ENCODE results near the gene TARP.
"Not testable (repeated sequence)": the region's sequence is repeated elsewhere in the genome, so short reads cannot be mapped to it uniquely, and the experiment has no call there.

TARP gene

DNA sequence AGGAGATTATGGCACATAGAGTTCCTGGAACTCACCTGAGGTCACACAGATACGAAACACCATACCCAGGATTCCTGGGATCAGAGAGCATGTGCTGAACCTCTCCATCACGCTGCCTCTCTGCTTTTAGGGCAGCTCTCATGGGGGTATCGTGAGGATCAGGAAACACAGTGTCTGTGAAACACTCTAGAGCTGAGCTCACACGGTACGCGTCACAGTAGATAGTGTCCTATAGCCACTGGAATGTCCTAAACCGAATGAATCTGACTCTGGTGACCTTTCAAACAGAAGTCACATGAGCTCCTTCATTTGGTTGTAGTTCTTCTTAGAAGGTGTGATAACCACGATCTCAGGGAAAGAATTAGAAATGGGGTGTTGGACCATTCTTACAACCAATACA is 14.3 kb downstream of the TARP start:
- DNase-seq, result not testable (repeated sequence)

DNA sequence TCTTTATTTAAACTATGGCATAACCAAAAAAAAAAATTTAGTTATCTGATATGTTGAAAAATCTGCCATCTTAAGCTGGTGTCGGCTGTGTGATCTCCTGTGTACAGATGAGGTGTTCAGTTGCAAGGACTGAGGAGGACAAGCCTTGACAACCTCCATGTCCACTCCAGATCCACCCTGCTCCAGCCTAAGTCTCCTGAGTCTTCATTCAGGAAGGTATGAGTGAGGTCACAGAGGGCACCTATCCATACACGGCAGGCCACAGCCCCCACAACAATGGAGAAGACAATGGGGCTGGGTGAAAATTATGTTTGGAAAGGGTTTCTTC is 16.1 kb downstream of the TARP start:
- no peak for DNase-seq

DNA sequence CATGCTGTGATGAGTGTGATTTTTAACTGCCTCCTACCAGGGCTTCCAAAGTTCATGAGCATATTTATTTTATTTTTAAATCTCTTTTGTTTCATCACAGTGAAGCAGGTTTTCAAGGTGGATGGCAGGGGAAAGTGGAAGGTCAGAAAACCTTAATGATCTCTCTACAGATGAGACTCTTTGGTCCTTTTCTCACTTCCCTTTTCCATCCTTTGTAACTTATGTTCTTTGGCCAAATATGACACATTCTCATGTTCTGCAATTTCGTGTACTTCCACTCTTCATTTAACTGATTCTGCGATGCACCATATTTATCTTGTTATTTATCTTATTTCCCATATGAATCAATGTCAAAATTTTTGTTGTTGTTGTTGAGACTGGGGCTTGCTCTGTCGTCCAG is 23.6 kb downstream of the TARP start:
- DNase-seq, result not testable (repeated sequence)

DNA sequence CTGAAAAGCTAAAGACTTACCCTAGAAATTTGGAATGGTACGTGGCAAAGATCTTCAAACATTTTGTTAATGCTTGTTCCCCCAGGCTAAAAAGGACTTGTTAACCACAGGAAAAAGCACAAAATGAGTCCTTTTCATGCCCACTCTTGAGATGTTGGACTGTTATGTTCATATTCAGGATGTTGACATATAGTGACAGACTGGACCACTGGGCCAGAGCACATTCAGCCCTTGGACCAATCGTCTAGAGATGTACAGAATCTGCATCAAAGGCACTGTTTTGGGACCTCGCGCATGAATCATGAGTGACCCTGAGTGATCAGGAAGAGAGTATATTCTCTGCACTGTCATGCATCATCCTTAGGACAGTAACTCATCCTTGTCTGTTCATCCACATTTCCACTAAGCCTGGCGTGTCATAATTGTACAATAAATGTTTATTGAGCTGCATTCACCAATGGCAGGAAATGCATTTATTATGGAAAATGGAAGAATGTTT is 25.3 kb downstream of the TARP start:
- DNase-seq, result no peak

DNA sequence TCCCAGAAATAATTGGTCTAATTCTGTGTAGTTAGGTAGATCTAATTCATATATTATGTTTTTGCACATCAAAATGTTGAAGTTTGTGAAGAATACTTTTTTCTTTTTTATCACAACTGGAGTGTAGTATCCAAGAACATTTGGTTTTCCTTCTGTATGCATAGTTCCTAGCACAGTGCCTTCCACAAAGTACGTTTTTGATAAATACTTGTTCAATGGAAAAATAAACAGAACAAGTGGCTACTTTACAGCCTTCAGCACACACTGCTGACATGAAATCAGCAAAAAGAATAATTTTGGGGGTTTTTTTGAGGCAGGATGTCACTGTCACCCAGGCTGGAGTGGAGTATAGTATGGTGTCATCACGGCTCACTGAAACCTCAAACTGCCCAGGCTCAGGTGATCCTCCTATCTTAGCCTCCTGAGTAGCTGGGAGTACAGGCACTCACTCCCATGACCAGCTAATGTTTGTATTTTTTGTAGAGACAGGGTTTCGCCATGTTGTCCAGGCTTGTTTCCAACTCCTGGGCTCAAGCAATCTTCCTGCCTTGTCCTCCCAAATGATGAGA is 27.9 kb downstream of the TARP start:
- no peak for DNase-seq

DNA sequence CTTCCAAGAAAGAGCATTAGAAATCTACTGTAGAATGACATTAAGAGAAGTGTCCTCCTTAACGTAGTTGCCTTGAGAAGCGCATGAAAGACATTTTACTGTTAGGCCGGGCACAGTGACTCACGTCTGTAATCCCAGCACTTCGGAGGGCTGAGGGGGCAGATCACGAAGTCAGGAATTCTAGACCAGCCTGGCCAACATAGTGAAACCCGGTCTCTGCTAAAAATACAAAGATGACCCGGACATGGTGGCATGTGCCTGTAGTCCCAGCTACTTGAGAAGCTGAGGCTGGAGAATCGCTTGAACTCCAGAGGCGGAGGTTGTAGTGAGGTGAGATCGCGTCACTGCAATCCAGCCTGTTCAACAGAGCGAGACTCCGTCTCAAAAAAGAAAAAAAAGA is 28.9 kb downstream of the TARP start:
- no peak for DNase-seq

DNA sequence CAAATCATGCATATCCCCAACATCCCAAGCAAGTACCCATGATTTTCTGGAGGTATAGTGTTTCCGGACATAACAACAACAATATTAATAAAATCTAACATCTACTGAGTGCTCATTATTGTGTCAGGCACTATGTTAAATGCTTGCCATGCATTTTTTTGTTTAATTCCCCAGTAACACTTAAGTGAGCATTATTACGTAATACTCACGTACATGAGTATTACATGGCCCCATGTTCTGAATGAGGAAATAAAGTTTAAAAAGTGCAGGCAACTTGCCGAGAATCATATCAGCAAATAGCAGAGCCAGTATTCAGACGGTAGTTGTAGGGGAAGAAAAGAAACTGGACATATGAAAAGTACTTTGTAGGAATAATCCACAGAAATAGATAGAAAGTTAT is 30.1 kb downstream of the TARP start:
- not testable (repeated sequence) for DNase-seq

DNA sequence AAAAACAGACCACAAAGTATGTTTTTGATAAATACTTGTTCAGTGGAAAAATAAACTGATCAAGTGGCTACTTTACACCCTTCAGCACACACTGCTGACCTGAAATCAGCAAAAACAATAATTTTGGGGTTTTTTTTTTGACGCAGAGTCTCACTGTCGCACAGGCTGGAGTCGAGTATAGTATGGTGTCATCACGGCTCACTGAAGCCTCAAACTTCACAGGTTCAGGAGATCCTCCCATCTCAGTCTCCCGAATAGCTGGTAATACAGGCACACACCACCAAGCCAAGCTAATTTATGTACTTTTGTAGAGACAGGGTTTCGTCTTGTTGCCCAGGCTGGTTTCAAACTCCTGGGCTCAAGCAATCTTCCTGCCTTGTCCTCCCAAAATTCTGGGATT is 30.6 kb downstream of the TARP start:
- no peak for DNase-seq

DNA sequence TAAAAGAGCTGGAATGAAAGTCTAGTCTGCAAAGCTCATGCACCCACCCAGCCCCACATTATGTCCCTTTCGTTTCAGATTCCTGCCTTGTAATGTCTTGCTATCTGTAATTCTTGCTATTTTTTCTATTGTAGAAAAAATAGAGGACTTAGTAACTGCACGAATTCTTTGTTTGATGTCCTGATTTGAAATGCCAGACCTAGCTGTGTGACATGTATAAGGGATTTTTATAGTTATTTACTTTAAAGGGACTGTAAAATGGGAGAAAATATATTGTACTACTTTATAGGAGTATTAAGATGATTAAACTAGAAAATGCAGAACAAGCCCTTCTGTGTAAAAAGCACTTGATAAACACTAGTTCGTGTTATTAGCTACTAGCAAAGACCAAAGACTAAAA is 32.4 kb downstream of the TARP start:
- DNase-seq, result no peak

DNA sequence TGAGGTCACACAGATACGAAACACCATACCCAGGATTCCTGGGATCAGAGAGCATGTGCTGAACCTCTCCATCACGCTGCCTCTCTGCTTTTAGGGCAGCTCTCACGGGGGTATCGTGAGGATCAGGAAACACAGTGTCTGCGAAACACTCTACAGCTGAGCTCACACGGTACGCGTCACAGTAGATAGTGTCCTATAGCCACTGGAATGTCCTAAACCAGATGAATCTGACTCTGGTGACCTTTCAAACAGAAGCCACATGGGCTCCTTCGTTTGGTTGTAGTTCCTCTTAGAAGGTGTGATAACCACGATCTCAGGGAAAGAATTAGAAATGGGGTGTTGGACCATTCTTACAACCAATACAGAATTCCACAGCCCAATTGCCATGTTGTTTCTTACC is 34.3 kb downstream of the TARP start:
- DNase-seq, result not testable (repeated sequence)

DNA sequence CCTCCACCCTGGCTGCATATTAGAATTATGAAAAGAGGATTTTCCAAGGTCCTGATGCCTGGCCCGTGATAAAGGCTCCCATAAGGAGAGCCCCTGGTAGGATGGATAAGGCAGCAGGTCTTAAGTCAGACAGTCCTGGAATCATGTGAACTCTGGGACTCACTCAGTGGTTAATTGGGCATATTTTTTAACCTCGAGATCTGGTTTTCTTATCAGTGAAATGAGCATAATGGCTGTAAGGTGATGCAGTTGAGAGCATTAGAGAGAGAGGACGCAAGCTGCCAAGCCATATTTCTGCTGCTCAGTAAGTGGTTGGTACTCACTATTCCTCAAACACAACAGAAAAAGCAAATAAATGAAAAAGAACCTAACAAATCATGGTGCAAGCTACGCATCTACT is 37.8 kb downstream of the TARP start:
- DNase-seq, result no peak

DNA sequence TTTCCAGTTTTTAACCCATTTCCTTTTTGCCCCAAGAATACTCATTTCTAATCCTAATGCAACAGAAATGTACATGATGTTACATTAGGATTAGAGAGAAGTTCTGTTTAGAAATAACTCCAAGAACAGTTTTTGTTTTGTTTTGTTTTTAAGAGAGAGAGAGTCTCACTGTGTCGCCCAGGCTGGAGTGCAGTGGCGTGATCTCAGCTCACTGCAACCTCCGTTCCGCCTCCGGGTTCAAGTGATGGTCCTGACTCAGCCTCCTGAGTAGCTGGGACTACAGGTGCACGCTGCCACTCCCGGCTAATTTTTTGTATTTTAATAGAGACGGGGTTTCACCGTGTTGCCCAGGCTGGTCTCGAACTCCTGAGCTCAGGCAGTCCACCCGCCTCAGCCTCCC is 38.7 kb downstream of the TARP start:
- not testable (repeated sequence) for DNase-seq

DNA sequence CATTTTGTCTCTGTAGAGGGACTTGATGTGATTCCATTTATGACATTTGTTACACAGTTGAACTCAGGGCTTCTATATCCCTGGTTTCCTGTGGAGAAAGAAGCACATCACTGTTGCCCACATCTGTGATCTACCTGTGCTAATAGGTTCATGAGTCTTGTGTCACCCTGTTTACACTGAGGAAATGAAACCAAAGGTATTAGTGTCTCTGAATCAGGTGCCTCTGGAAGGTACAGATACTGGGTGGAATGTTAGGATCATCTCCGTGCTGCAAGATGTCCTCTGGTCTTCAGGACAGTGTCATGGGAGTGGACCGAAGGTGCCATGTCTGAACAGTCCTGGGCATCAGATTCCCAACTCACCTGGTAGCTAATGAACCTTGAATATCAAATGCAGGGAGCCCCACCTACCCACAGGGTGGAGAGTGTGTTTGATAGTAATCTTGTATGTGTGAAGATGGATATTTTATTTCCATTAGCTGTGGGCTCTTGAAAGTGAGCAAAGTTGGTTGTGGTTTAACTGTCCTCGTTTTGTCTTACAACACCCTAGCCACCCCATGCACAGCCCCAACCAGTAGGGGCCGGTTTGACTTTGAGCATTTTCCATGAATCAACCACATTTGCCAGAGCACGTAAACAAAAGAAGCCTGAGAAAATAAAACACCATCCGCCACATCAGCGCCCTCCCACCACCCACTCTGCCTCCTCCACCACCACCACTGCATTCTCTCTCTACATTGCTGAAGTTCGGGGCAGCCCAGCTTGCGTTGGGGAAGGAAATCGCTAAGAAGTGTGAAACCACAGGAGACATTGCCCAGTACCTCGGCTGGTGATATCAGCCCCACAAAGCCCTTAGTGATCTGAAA is 40.7 kb downstream of the TARP start:
- DNase-seq, result no peak

DNA sequence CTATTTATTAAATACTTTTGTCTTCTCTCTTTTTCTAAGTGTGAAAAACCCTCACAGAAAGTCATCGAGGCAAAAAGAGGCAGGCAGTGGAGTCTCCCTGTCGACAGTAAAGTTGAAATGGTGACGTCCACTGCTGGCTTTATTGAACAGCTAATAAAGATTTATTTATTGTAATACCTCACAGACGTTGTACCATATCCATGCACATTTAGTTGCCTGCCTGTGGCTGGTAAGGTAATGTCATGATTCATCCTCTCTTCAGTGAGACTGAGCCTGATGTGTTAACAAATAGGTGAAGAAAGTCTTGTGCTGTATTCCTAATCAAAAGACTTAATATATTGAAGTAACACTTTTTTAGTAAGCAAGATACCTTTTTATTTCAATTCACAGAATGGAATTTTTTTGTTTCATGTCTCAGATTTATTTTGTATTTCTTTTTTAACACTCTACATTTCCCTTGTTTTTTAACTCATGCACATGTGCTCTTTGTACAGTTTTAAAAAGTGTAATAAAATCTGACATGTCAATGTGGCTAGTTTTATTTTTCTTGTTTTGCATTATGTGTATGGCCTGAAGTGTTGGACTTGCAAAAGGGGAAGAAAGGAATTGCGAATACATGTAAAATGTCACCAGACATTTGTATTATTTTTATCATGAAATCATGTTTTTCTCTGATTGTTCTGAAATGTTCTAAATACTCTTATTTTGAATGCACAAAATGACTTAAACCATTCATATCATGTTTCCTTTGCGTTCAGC is 43.4 kb downstream of the TARP start:
- DNase-seq, result no peak

DNA sequence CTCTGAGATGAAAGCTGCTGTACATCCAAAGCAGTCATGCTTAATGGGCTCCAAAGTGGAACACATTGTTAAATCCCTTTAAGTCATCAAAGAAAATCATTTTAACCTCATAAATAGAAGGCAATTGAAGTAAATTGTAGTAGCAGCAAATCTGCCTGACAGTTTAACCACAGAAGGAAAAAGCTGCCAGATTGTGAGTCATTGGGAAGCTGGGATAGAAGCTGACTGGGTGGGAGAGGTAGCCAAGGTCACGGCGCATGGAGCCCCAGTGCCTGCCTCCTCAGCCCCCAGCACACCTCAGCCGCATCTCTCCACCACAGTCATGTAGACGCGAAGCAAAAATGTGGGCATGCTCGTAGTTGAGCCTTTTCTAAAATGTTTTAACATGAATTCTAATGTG is 44.0 kb downstream of the TARP start:
- DNase-seq, result no peak

DNA sequence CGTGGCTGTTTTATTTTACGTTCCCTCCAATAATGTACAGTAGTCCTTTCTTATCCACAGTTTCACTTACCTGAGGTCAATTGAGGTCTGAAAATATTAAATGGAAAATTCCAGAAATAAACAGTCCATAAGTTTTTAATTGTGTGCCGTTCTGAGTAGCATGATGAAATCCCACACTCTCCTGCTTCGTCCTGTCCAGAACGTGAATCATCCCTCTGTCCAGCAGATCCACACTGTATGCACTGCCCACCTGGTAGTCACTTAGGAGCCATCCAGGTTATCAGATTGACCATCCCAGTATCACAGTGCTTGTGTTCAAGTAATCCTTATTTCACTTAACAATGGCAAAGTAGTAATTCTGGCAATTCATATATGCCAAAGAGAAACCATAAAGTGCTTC is 49.0 kb downstream of the TARP start:
- no peak for DNase-seq

DNA sequence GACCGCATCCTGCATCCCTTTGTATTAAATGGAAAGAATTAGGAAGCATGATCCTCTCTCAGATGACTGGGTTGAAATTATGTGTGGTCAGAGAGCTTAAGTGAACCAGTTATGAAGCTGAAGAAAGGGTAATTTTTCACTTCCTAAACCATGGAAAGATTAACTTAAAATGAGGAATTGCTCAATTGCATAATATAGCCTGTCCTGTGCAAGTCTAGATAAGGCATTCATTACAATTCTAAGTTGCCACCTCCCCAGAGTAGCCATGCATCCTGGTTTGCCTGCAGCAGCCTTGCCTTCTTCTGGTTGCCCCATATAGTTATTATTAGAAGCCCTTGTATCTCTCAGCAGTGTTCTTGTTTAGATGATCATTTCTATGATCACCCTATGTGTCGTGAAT is 50.1 kb downstream of the TARP start:
- DNase-seq, result no peak

DNA sequence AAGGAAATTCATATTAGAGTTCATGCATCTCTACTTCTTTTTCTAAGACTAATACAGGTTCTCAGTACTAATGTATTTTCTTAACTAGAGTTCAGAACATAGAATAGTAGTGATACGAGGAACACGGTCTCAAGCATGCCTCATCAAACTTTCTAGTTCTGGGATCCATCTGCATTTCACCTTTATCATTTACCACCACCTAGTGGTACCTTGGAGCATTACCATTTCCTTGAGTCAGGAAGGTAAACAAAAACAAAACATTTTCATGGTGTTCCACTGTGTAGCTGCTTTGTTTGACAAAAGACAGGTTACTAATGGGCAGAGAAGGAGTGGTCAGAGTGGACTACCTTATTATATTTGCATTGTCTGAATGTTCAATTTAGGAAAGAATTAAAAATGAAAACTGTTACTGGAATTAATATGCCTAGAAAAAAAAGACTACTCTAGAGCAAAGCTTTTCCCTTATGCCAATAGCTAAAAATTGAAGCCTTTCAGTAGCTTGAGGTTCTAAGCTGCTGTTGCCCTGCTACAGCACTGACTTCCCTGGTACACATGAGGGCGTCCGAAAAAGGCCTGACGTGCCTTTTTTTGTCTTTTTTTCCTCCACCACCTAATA is 50.8 kb downstream of the TARP start:
- no peak for DNase-seq

DNA sequence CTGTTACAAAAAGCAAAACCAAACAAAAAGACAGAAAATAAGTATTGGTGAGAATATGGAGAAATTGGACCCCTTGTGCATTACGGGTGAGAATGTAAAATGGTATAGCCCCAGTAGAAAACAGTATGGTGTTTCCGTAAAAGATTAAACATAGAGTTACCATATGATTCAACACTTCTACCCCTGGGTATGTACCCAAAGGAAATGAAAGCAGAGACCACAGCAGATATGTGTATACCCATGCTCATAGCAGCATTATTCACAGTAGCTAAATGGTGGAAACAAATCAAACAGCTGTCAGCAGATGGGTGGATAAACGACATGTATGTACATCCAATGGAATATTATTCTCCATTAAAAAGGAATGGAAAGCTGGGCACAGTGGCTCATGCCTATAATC is 53.0 kb downstream of the TARP start:
- DNase-seq, result no peak

DNA sequence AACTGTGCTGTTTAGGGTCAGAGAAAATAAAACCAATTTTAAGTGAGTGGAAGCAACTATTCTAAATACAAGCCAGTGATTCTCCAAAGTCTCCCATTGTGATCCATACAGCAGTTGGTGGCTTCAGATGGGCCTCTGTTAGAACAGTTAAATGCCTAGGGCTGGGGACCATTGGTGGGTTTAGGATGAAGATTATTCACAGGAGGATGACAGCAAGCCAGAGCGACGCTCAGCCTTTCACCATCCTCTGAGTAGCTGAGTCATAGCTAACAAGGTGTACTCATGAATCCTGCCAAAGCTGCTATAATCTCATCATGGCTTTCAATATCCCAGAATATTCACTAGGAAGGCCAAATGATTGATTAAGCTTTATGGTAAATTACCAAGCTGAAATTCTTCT is 55.8 kb downstream of the TARP start:
- no peak for DNase-seq

DNA sequence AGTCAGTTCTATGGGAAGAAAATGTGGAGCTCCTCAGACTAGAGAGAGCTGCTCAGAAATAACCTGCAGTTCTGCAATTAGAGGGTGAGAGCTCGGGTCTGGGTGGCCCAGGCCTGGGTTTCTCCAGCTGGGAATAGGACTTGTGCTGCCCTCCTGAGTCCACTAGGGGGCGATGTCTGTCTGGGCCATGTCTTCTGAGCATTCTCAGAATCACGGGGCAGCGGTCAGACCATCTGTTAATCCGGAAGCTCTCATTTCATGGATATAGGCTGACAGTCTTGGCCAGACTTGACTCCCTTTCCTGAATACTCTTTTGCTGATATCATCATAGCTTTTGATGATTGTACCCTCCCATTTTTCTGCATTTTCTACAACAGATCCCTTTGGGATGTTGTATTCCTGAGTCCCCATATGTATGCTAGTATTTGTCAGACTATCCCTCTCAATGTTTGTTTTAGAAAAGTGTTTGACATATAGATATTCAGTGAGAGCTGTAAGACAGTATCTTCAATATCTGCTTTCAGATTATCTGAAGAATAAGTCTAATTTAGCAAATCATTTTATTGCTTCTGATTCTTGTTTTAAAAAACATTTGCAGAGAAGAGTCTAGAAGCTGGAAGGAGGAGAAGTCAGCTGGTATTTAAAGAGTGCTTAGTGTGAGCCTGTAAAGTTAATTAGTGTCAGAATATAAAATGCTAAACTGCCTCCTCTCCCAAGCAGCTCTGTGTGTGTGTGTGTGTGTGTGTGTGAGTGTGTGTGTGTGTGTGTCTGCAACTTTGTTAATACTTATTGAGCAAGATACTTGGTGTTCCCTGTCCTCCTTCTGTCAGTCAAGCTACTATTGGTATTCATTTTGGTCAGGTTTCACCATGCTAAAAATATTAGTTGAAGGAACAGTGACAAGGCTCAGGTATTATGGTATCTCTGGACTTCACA is 57.4 kb downstream of the TARP start:
- DNase-seq, result no peak

DNA sequence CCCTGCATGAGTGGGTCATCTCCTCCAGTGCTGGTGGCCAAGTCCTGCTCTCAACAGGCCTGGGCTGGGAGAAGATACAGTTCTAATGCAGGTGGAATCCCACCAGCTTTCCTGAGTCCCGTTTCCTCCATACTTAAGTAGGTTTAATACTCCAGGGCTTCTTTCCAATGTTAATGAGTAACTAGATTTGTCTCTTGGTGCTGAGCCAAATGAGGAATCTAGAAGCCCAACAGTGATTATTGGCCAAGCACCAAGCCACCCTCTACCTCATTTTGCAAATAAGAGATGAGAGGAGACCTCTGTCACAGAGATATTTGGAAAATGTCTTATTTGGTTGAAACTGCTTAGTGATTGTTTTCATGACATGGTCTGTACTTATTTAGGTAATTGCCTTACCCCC is 58.3 kb downstream of the TARP start:
- DNase-seq, result no peak
